SJCRH30 (cell line): ENCODE results near the gene MMP20. TPM values are rescaled to one million over a fixed set of nuclear protein-coding genes. Genes with fewer than 3 reads are reported as not detected.

ENCODE experiments used
- DNase-seq, 2 experiments: peaks; one replicate each; pipeline ENCODE4 v3.0.0-alpha.2; 2015 to 2020
- H3K27ac ChIP-seq: fragments of 250-450 bp; sonication (Bioruptor Pico); 2 replicates; pipeline ENCODE4 v1.5.1; 2020; ENCODE audit warnings: mild to moderate bottlenecking, moderate library complexity
- H3K27me3 ChIP-seq: fragments of 250-450 bp; sonication (Bioruptor Pico); 2 replicates; pipeline ENCODE4 v1.5.1; 2020; ENCODE audit warnings: mild to moderate bottlenecking, moderate library complexity
- H3K36me3 ChIP-seq: fragments of 250-450 bp; sonication (Bioruptor Pico); 2 replicates; pipeline ENCODE4 v1.5.1; 2020; ENCODE audit warnings: mild to moderate bottlenecking, moderate library complexity
- H3K4me1 ChIP-seq: fragments of 250-450 bp; sonication (Bioruptor Pico); 2 replicates; pipeline ENCODE4 v1.5.1; 2020; ENCODE audit warnings: mild to moderate bottlenecking, moderate library complexity
- H3K4me3 ChIP-seq: fragments of 250-450 bp; sonication (Bioruptor Pico); 2 replicates; pipeline ENCODE4 v1.5.1; 2020; ENCODE audit warnings: mild to moderate bottlenecking, moderate library complexity
- H3K9me3 ChIP-seq: fragments of 250-450 bp; sonication (Bioruptor Pico); replicated peaks from 2 replicates; pipeline ENCODE4 v1.5.1; 2020; ENCODE audit warnings: mild to moderate bottlenecking, moderate library complexity
- total RNA-seq: library from RNA; depleted of rRNA; stranded (reverse); fragments of >200 nt; shearing (Covaris generic); gene quantifications from 2 replicates; pipeline ENCODE4 v1.2.3, GENCODE V29; 2014

MMP20 gene
- total RNA-seq, 1 experiment from 2014 or later = not detected

GRCh38 chr11:102568851-102569250 lies 56.3 kb downstream of the MMP20 start:
- no peaks in the 10 kb centered on the region for H3K9me3 ChIP-seq
- H3K27ac ChIP-seq = no peak overlapping the region
- H3K36me3 ChIP-seq = no peaks in the 10 kb centered on the region
- H3K4me3 ChIP-seq = no peak overlapping the region
- no peak for DNase-seq
- H3K4me1 ChIP-seq = no peaks in the 10 kb centered on the region
- no peaks in the 10 kb centered on the region for H3K27me3 ChIP-seq

GRCh38 chr11:102566112-102566511 lies 59.0 kb downstream of the MMP20 start:
- Histone ChIP-seq H3K36me3 (no peaks in the 10 kb centered on the region), H3K9me3 (no peaks in the 10 kb centered on the region), H3K27ac (no peak overlapping the region), H3K4me3 (no peak overlapping the region), H3K4me1 (no peaks in the 10 kb centered on the region), H3K27me3 (no peaks in the 10 kb centered on the region)
- DNase-seq = no peak

GRCh38 chr11:102564110-102564509 lies 61.0 kb downstream of the MMP20 start:
- Histone ChIP-seq H3K4me1 (no peaks in the 10 kb centered on the region), H3K4me3 (no peak overlapping the region), H3K9me3 (no peaks in the 10 kb centered on the region), H3K27me3 (no peaks in the 10 kb centered on the region), H3K36me3 (no peaks in the 10 kb centered on the region), H3K27ac (no peak overlapping the region)
- DNase-seq = no peak

GRCh38 chr11:102561636-102562035 lies 63.5 kb downstream of the MMP20 start:
- Histone ChIP-seq H3K27ac (no peak overlapping the region), H3K36me3 (no peaks in the 10 kb centered on the region), H3K4me1 (no peaks in the 10 kb centered on the region), H3K4me3 (no peak overlapping the region), H3K27me3 (no peaks in the 10 kb centered on the region), H3K9me3 (no peaks in the 10 kb centered on the region)
- no peak for DNase-seq

- H3K27me3 ChIP-seq = no peaks in the 10 kb centered on the region
- no peaks in the 10 kb centered on the region for H3K4me1 ChIP-seq
- no peaks in the 10 kb centered on the region for H3K9me3 ChIP-seq
- H3K27ac ChIP-seq = no peak overlapping the region
- H3K36me3 ChIP-seq = no peaks in the 10 kb centered on the region
- H3K4me3 ChIP-seq = peak overlapping the region; percentile 28
- DNase-seq = peak in 1 of 2 experiments; percentile 12
These were observed 64.5 kb downstream of the MMP20 start for GRCh38 chr11:102560555-102561011.

- H3K9me3 ChIP-seq = no peaks in the 10 kb centered on the region
- no peaks in the 10 kb centered on the region for H3K4me1 ChIP-seq
- H3K4me3 ChIP-seq = no peak overlapping the region
- H3K27me3 ChIP-seq = no peaks in the 10 kb centered on the region
- no peaks in the 10 kb centered on the region for H3K36me3 ChIP-seq
- no peak for DNase-seq
- H3K27ac ChIP-seq = no peak overlapping the region
These were observed 65.3 kb downstream of the MMP20 start for GRCh38 chr11:102559839-102560238.

- Histone ChIP-seq H3K4me3 (no peak overlapping the region), H3K27me3 (no peaks in the 10 kb centered on the region), H3K36me3 (no peaks in the 10 kb centered on the region), H3K27ac (no peak overlapping the region), H3K4me1 (no peaks in the 10 kb centered on the region), H3K9me3 (no peaks in the 10 kb centered on the region)
- DNase-seq = no peak
These were observed 70.0 kb downstream of the MMP20 start for GRCh38 chr11:102555091-102555490.

- H3K36me3 ChIP-seq = no peaks in the 10 kb centered on the region
- no peak overlapping the region for H3K27ac ChIP-seq
- no peak for DNase-seq
- no peaks in the 10 kb centered on the region for H3K9me3 ChIP-seq
- H3K27me3 ChIP-seq = no peaks in the 10 kb centered on the region
- no peaks in the 10 kb centered on the region for H3K4me1 ChIP-seq
- no peak overlapping the region for H3K4me3 ChIP-seq
These were observed 71.3 kb downstream of the MMP20 start for GRCh38 chr11:102553835-102554282.

GRCh38 chr11:102552447-102553194 lies 72.5 kb downstream of the MMP20 start:
- Histone ChIP-seq H3K27ac (no peak overlapping the region), H3K27me3 (no peaks in the 10 kb centered on the region), H3K4me1 (no peaks in the 10 kb centered on the region), H3K4me3 (no peak overlapping the region), H3K36me3 (no peaks in the 10 kb centered on the region), H3K9me3 (no peaks in the 10 kb centered on the region)
- DNase-seq = no peak

GRCh38 chr11:102552020-102552419 lies 73.1 kb downstream of the MMP20 start:
- Histone ChIP-seq H3K9me3 (no peaks in the 10 kb centered on the region), H3K27ac (no peak overlapping the region), H3K27me3 (no peaks in the 10 kb centered on the region), H3K36me3 (no peaks in the 10 kb centered on the region), H3K4me1 (no peaks in the 10 kb centered on the region), H3K4me3 (no peak overlapping the region)
- DNase-seq = no peak

- Histone ChIP-seq H3K27ac (no peak overlapping the region), H3K4me3 (no peak overlapping the region), H3K36me3 (no peaks in the 10 kb centered on the region), H3K27me3 (no peaks in the 10 kb centered on the region), H3K9me3 (no peaks in the 10 kb centered on the region), H3K4me1 (no peaks in the 10 kb centered on the region)
- no peak for DNase-seq
These were observed 73.9 kb downstream of the MMP20 start for GRCh38 chr11:102551169-102551781.

GRCh38 chr11:102546923-102547471 lies 78.1 kb downstream of the MMP20 start:
- Histone ChIP-seq H3K9me3 (no peaks in the 10 kb centered on the region), H3K27ac (no peak overlapping the region), H3K27me3 (no peaks in the 10 kb centered on the region), H3K4me1 (no peaks in the 10 kb centered on the region), H3K36me3 (no peaks in the 10 kb centered on the region), H3K4me3 (no peak overlapping the region)
- DNase-seq = no peak

- Histone ChIP-seq H3K36me3 (no peaks in the 10 kb centered on the region), H3K27me3 (no peaks in the 10 kb centered on the region), H3K27ac (no peak overlapping the region), H3K9me3 (no peaks in the 10 kb centered on the region), H3K4me3 (no peak overlapping the region), H3K4me1 (no peaks in the 10 kb centered on the region)
- DNase-seq = no peak
These were observed 78.7 kb downstream of the MMP20 start for GRCh38 chr11:102546427-102546826.

- no peak for DNase-seq
- Histone ChIP-seq H3K9me3 (no peaks in the 10 kb centered on the region), H3K36me3 (no peaks in the 10 kb centered on the region), H3K27ac (no peak overlapping the region), H3K27me3 (no peaks in the 10 kb centered on the region), H3K4me3 (no peak overlapping the region), H3K4me1 (no peaks in the 10 kb centered on the region)
These were observed 79.4 kb downstream of the MMP20 start for GRCh38 chr11:102545701-102546100.

GRCh38 chr11:102544594-102544993 lies 80.5 kb downstream of the MMP20 start:
- Histone ChIP-seq H3K4me3 (no peak overlapping the region), H3K27ac (no peak overlapping the region), H3K4me1 (no peaks in the 10 kb centered on the region), H3K36me3 (no peaks in the 10 kb centered on the region), H3K9me3 (no peaks in the 10 kb centered on the region), H3K27me3 (no peaks in the 10 kb centered on the region)
- DNase-seq = no peak
